GM18498 (cell line): ENCODE data around the gene TBX3.

Experiments
- ATAC-seq: cut with Tn5 transposase; IDR thresholded peaks from one replicate; pipeline ENCODE4 v1.9.1; 2021; ENCODE audit warnings: mild to moderate bottlenecking, moderate library complexity; ENCODE audit not compliant: unreplicated experiment

The TBX3 gene

GRCh38 chr12:114669401-114670290, 14.3 kb downstream of the TBX3 start:
- ATAC-seq, result no peak

- no peak for ATAC-seq
These were observed 15.1 kb downstream of the TBX3 start for GRCh38 chr12:114668886-114669288.

- no peak for ATAC-seq
These were observed 15.7 kb downstream of the TBX3 start for GRCh38 chr12:114668151-114668885.

GRCh38 chr12:114667669-114668150, 16.3 kb downstream of the TBX3 start:
- no peak for ATAC-seq

- no peak for ATAC-seq
These were observed 17.0 kb downstream of the TBX3 start for GRCh38 chr12:114666746-114667668.

GRCh38 chr12:114665411-114666260, 18.3 kb downstream of the TBX3 start:
- ATAC-seq, result no peak

- ATAC-seq, result no peak
These were observed 19.2 kb downstream of the TBX3 start for GRCh38 chr12:114664651-114665320.

GRCh38 chr12:114662512-114663177, 21.3 kb downstream of the TBX3 start:
- no peak for ATAC-seq

- no peak for ATAC-seq
These were observed 22.7 kb downstream of the TBX3 start for GRCh38 chr12:114661245-114661644.

GRCh38 chr12:114659084-114659483, 24.9 kb downstream of the TBX3 start:
- ATAC-seq, result no peak

- ATAC-seq, result no peak
These were observed 26.0 kb downstream of the TBX3 start for GRCh38 chr12:114658002-114658441.

- ATAC-seq, result no peak
These were observed 26.4 kb downstream of the TBX3 start for GRCh38 chr12:114657597-114657920.

- ATAC-seq, result no peak
These were observed 26.9 kb downstream of the TBX3 start for GRCh38 chr12:114656906-114657596.

GRCh38 chr12:114655934-114656749, 27.8 kb downstream of the TBX3 start:
- ATAC-seq, result no peak

GRCh38 chr12:114649585-114649984, 34.4 kb downstream of the TBX3 start:
- ATAC-seq, result no peak

GRCh38 chr12:114648711-114649110, 35.3 kb downstream of the TBX3 start:
- ATAC-seq, result no peak

GRCh38 chr12:114638790-114639435, 45.1 kb downstream of the TBX3 start:
- ATAC-seq, result no peak
